CD4-positive, alpha-beta T cell treated with Interleukin-4 for 4 hours (primary cell): ENCODE measurements around the gene EP400.

Experiments used
- DNase-seq: peaks from one replicate; pipeline ENCODE4 v3.0.0-alpha.2; 2020

EP400 gene

GRCh38 chr12:131990066-131990979, 40.6 kb downstream of the EP400 start:
- DNase-seq = no peak

- no peak for DNase-seq
These were observed 41.2 kb downstream of the EP400 start for GRCh38 chr12:131990980-131991305.

DNA sequence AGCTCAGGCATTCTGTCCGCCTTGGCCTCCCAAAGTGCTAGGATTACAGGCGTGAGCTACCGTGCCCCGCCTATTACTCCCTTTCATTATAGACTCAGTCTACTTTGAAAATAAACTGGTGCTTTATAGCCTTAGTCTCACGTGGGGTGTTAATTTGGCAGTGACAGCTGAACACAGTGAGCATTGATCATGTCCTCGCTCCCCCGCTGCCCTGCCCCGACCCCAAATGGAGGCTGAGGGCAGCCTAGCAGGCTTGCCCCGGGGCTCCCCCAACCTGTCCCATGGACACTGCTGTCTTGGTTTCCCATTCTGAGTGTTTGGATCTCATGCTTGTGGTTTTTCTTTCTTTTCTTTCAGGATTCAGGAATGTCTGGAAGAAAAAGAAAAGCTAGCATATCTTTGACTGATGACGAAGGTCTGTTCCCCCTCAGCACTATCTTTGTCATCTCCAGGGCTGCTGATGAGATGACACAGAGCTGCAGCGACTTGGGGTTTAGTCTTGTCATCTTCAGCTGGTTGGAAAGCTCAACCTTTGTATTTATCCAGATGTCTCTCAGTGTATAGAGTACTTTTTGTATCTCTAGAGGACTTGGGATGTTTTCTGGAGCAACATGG, 42.2 kb downstream of the EP400 start:
- DNase-seq = no peak

DNA sequence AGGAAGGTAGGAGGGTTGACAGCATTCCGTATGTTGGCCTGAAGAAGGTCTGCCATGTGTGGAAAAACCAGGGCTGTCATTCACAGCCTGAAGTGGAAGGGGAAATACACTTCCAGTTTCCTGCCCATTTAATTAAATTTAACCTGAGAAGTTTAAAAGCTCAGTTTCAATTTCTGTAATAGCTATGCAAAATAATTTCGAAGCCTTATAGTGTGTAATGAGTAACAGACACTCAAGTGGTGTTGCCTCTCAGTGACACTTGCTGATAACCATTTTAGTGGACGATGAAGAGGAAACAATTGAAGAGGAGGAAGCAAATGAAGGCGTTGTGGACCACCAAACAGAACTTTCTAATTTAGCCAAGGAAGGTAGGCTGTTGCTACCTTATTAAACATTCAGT, 44.8 kb downstream of the EP400 start:
- no peak for DNase-seq

GRCh38 chr12:132000286-132000872, 50.6 kb downstream of the EP400 start:
- no peak for DNase-seq

DNA sequence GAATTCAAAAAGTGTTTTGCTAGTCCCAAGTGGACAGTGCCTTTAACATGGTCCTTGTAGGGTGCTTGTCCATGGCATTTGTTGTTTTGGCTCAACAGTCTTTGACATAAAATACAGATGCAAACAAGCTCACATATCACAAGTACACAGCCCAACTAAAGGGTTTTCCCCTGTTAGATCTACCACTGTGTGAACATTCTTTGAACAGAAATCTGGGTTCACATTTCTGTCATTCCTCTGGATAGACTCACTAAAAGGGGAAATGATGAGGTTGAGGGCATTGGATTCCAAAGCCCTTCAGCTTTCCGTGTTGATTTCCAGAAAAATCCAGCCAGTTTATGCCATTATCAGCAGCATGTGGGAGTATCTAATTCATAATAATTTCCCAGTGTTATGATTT, 54.1 kb downstream of the EP400 start:
- DNase-seq = no peak

DNA sequence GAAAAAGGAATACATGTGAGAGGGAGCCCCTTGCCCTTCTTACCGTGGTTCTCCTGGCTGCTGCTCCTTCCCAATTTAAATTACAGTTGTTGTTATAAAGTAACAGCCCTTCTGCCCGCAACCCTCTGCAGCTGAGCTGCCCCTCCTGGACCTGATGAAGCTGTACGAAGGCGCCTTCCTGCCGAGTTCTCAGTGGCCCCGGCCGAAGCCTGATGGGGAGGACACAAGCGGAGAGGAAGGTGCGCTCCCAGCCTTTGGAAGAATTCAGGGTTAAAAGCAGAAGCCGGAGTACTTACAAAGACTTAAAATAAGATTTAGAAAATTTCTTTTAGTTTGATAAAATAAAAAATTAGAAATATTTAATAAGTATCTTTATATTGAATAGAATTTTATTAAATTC, 55.2 kb downstream of the EP400 start:
- DNase-seq = no peak

- DNase-seq = no peak
These were observed 56.4 kb downstream of the EP400 start for GRCh38 chr12:132006056-132006680.

GRCh38 chr12:132007041-132007440, 57.3 kb downstream of the EP400 start:
- DNase-seq = no peak

- DNase-seq = no peak
These were observed 59.7 kb downstream of the EP400 start for GRCh38 chr12:132009336-132009859.

DNA sequence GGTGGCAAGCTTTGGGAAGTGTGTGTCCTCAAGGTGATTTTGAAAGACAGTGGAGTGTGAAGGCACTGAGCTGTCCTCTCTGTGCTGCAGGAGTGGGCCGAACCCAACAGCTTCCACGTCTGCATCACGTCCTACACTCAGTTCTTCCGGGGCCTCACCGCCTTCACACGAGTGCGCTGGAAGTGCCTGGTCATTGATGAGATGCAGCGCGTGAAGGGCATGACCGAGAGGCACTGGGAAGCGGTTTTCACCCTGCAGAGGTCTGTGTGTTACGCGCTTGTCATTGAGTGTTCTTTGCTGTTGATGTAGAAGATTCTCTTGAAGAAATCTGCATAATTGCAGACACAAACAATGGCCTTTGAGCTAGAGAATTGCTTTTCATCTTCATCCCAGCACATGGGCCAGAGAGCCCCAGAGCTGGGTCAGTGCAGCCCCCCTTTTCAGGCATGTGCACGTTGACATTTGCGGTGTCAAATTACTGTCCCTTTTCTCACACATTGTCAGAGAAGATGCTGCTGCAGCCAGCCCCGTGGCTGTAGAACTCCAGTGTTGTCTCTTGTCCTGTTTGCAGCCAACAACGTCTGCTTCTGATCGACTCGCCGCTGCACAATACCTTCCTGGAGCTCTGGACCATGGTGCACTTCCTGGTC, 63.3 kb downstream of the EP400 start:
- DNase-seq = no peak

- no peak for DNase-seq
These were observed 64.6 kb downstream of the EP400 start for GRCh38 chr12:132014092-132014914.

GRCh38 chr12:132014915-132015280, 65.2 kb downstream of the EP400 start:
- no peak for DNase-seq

DNA sequence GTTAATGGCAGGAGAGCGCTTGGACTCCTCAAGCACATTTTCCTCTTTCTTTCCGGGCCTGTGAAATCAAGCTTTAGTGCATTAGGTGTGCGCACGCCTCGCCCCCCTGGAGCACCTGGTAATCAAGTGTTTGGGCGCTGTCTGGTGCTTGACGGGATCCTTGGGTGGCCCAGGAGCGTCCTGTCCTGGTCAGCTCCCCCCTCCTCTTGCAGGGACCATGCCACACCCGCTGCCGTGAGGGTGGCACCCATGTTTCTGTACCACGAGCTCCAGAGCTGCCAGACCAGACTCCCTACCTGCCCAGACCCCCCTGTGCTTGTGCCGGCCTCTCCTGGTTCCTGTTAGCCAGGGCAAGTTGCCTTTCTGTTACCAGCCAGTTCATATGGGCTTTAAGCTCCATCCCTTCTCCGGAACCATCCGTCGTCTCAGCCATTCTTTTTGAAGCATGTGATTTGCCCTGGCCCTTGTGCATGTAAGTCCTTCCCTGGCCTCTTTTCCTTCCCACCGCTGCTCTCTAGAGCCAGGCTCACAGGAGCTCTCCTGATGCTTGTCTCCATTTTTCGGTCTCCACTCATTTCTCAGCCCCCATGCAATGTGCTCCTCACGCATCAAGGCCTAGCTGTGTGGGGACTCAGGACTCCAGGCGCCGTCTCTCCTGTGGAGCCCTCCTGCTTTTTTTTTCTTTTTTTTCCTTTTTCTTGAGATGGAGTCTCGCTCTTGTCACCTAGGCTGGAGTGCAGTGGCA, 66.1 kb downstream of the EP400 start:
- DNase-seq = no peak

DNA sequence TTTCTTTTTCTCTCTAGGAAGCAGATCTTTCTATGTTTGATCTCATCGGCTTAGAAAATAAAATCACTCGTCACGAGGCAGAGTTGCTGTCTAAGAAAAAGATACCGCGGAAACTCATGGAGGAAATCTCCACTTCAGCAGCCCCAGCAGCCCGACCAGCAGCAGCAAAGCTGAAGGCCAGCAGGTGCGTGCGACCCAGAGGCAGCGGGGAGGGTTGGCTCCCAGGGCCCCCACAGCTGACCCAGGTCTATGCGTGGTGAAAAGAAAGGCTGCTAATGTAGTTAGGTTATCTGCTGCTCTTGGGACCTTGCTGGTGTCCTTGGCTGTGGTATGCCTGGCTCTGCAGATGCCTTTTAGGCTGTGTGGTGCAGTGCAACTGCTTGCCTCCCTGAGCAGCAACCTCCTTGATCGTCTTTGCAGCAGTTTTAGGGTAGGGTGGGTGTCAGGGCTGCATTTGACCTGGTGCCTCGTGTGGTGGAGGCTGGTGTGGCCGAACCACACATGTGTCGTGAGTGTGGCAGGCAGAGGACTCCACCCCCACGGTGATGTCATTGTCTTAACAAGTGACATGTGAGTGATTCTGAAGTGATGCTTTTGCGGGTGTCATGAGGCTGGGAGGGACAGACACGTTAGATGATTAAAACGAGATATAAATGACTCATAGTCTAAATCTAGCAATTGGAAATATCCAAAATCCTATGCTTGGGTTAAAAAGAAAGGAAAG, 68.6 kb downstream of the EP400 start:
- no peak for DNase-seq

DNA sequence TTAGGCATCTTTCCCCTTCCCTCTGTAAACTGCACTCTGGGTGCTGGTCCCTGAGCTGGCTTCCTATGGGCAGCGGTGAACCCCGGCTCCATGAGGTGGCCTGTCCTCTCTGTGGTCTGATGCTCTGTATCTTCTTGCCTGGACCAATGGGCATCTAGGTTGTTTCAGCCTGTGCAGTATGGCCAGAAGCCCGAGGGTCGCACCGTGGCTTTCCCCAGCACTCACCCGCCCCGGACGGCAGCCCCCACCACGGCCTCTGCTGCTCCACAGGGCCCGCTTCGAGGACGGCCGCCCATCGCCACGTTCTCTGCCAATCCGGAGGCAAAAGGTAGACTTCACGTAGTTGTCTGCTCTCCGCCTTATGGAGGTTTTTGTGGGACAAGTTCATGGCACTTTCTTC, 70.1 kb downstream of the EP400 start:
- DNase-seq = no peak

DNA sequence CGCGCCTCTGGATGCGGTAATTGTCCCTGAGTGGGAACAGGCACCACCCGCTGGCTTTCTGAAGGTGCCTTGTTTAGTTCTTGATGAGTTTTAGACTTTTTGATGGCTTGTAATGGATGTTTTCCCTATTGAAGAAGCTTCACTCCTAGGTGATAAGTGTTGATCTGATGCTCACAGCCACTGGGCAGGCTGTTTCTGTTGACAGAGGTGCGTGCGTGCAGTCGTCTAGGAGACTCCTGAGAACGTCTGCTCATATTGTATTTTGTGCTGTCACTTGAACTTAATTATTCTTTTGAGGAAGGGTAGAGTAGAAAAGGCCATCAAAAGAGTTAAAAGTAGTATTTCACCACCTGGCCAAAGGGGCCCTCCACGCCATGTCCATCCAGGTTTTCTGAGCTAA, 70.5 kb downstream of the EP400 start:
- DNase-seq = no peak

GRCh38 chr12:132021031-132021871, 71.5 kb downstream of the EP400 start:
- DNase-seq = no peak

DNA sequence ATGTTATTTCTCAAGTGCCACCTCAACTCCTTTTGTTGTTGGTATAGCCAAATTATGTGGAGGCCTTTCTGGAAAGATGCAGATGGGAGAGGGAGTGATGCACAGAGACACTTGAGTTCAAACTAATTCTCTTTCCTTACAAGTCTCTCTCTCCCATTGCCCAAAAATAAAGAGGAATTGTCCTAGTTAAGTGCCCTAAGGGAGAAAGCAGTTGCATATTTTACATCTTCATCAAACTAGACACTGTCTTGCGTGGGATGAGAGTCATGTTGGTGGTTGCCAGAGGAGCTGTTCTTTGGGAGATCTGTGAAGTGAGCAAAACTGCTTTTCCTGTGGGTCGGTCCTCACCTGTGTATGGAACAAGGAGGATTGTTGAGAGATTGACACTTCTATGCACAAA, 72.2 kb downstream of the EP400 start:
- no peak for DNase-seq

- no peak for DNase-seq
These were observed 73.9 kb downstream of the EP400 start for GRCh38 chr12:132023658-132024057.
